Measurements from ENCODE around the gene PLB1.
"Not testable (repeated sequence)": the region's sequence is repeated elsewhere in the genome, so short reads cannot be mapped to it uniquely, and the experiment has no call there.

Gene PLB1

DNA sequence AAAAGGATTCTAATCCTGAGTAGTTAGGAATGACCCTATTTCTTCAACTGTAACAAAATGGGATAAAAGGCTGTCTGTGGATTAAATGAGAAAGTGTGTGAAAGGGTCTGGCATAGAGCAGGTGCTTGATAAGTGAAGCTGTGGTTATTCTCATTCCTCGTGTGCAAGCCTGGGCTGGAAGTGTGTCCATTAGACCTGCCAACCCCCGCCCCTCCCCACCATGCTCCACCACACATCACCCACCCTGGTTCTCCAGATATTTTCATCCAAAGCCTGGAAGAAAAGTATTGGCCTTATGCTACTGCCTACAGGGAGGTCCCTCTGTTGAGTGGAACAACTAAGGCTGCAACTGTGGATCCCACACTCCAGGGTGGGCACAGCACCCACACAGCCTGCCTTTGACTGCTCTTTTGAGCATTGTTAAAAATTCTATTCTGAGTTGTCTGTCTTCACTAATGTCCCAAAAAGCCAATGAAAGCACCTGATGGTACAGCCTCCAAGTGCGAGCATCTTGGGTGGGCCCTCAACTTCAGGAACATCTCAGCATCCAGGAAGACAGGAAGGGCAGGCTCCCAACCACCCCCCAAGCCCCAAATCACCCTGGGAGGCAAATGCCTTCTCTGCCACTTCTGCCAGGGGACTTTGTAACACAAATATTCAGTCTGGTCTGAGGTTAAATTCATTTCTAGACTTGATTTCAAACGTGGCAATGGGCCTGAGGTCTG lies 153.0 kb downstream of the PLB1 start:
- no peak for DNase-seq (ENCODE audit: low read depth)

DNA sequence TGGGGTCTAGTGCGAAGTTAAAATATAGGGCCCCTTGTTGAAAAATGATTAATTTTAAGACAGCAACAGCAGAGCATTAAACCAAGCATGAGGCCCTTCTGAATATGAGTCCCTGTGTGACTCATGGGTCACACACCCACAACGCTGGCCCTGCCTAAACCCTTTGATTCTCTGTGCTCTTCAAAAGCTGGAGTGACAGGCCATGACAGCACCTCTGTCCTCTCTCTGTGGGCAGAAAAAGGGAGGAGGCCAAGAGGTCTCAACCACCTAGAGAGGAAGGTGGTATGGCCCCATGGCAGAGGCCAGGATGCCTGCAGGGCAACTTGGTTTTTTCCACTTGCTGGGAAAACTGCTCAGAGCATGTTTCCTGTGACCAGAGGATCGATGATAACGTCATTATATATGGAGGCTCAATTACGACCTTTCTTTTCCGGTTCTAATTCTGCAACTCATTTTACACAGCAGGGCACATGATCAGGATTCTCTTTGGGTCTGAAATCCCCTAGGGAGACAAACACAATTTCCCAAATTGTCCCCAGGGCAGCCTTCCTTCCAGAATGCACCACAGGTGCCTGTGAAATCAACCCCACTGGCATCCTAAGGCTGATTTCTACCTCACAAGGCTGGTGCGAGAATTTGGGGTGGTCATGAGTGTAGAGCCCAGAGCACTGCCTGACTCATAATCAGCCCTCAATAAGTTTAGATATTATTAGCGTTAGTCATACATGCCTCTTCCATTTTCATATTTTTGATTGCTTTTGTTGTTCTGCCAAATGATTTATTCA lies 153.8 kb downstream of the PLB1 start:
- peak; percentile 59 for DNase-seq (ENCODE audit: low read depth)

DNA sequence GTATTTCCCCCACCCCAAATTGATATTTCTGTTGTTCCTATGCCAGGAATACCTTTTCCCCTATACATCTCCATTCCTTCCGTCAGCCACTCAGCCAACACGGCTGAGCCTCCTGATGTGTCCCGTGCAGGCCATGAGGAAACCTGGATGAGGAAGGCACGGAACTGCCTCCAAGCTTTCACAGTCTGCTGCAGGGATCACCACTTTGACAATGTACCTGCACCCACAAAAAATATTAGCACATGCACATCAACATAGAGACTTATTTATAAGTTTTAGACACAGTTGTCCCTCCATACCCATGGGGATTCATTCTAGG lies 154.4 kb downstream of the PLB1 start:
- no peak for DNase-seq (ENCODE audit: low read depth)

DNA sequence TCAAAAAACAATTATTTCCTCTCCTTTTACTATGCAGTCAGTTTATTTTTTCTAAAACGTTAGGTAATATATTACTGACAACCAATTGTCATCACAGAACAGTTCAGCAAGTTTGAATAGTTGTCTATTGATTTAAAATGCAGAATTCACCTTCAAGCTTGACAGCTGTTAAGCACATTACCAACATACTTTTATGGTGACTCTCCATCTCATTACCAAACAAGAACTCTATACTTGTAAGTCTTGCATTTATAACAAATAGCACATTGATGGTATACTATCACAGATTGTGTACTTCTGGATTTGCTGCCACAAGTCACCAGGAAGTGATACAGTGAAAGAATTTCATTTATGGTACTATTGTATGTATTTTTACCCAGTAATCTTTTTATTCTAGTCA lies 156.4 kb downstream of the PLB1 start:
- peak; percentile 38 for DNase-seq (ENCODE audit: low read depth)

DNA sequence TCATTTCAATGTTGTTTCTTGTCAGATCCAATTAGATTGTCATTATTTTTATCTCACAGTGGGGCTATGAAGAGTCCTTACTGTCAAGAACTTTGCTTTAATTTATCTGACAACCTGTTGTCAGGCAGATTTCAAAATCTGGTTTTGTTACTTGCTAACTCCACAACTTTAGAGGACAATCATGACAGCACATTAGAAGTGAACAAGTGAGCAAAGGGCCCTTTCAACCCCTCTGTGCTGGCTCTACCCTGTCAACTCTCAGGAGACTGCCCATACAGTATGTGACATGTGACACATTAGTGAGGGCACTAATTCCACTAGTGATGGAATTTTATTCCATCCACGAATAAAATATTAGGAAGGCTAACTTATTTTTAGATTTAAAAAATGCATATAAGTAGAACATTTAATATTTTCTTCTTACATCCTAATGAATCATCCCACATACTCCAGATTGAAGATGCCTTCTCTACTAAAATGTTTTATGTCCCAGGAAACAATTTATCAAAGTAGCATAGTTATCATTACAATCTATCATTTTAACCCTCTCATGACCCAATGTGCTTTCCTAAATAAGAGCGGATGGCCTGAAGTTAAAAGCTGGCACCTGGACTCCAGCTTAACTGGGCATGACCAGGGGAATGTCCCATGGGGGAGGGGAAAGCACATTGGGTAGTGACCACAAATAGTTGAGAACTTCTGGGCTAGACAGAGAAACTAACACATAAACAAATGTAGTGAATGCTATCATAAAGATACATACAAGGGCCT lies 158.2 kb downstream of the PLB1 start:
- peak; percentile 26 for DNase-seq (ENCODE audit: low read depth)

DNA sequence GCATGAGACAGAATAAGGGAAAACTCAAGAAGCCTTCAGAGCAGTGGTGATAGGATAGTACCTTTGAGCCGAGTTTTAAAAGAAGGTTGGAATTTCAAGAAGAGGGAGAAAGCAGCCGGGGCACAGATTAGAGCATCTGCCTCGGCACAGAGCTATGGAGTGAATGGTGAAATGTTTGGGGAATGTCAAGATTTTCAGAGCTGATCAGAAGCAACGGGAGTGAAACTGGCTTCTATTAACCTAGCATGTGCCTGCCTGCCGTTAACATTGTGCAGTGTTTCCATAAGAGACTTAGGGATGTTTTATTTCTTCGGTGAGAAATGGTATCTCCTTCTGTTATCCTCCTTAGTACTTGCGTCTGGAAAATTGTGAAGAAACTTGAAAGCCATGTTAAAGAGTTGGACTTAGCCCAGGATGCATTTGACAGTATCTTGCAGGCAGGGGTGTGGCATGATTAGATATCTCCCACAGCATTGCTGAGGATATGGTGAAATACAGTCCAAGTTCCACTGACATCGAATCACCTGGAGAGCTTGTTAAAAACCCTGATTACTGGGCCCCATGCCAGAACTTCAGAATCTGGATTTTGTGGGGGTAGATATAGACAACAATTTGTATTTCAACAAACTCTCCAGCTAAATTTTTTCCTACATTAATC lies 158.9 kb downstream of the PLB1 start:
- peak; percentile 18 for DNase-seq (ENCODE audit: low read depth)

DNA sequence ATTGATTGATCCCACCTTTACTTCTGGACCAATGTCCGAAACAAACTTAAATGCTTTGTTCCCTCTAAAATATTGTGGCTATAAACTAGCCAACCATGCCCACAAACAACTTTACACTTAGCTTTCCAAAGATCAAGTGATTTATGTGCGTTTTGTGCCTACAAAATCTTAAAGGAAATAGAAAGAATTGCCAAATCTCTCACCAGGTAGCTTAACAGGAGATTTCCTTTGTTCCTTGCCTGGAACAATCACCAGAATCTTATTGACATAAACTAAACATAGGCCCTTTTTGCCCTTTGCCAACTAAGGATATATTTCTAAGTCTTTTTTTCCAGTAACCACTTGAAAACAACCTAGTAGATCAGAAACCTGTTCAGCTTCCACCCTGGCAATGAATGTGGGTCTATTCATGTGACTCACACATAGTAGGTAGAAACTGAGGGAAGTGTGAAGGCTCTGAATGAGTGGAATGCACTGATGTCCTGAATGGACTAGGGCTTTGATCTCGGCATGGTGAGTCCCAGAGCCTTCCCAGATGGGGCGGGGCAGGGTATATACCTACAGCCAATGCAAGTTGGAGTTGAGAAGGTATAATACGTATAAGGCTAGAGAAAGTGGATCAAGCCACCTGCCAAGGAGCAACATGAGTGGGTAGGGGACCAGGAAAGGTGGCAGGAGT lies 161.2 kb downstream of the PLB1 start:
- no peak for DNase-seq (ENCODE audit: low read depth)

DNA sequence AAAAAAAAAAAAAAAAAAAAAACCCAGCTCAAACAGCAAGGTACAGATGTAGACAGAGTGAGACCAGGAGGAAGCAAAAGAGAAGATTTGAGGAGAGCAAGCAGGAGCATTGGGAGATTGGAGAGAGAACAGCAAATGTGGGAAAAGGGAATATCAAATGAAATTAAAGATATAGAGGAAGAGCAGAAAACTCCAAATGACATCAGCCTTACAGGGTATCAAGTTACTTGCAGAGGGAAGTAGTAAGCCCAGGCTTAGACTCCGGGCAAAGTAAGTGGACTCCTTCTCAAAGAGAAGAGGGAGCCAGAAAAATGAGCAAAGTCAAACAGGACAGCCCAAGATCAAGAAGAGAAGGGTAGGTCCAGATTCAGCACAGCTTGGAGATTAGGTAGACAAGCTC lies 162.5 kb downstream of the PLB1 start:
- peak; percentile 73 for DNase-seq (ENCODE audit: low read depth)

DNA sequence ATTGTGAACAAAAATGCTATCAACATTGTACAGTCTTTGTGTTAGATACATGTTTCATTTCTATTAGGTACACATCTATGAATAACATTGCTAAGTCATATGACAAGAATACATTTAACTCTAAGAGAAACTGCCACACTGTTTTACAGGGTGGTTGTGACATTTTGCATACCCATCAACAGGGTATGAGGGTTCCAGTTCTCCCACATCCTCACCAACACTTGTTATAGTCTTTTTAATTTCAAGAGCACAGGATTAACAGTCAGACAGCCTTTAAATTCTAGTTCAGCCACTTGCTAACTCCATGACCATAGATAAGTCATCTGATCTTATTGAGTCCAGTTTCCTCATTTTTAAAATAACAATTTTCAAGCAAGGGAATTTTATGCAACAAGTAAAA lies 163.3 kb downstream of the PLB1 start:
- no peak for DNase-seq (ENCODE audit: low read depth)

DNA sequence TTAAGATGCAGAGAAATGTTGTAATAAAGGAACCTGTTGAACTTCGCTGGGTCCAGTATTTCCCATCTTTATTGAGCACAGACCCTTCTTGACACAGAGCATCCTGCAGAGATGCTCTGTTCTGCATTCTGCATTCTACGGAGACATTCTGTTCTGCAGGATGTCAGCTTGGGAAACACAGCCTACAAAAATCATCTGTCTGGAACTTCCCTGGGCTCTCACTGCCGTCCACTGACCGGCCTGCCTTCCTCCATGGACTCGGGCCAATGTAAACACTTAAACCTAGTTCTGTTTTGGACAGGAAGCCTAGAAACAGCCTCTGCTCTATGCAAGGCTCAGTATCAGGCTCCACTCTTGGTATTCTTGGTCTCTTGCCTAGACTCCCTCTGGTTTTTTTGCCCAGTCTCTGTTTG lies 165.7 kb downstream of the PLB1 start:
- DNase-seq (ENCODE audit: low read depth) = peak; percentile 91

DNA sequence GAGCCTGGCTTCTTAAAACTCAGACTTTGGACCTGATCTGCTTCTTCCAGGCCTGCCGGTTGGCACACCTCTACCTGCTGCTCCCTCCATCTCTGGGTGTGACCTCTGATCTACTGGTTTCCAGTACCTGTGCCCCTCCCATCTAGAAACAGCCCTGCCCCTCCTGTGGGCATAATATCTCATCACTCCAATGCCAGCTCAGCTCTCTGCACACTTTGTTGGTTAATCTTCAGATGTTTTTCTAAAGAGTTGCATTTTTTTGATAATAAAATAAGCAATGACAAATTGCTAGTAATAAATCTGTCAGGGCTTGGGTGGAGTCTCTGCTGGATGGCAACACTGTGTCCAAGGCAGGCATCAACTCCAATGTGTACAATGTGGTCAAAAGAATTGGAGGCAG lies 166.2 kb downstream of the PLB1 start:
- peak; percentile 54 for DNase-seq (ENCODE audit: low read depth)

DNA sequence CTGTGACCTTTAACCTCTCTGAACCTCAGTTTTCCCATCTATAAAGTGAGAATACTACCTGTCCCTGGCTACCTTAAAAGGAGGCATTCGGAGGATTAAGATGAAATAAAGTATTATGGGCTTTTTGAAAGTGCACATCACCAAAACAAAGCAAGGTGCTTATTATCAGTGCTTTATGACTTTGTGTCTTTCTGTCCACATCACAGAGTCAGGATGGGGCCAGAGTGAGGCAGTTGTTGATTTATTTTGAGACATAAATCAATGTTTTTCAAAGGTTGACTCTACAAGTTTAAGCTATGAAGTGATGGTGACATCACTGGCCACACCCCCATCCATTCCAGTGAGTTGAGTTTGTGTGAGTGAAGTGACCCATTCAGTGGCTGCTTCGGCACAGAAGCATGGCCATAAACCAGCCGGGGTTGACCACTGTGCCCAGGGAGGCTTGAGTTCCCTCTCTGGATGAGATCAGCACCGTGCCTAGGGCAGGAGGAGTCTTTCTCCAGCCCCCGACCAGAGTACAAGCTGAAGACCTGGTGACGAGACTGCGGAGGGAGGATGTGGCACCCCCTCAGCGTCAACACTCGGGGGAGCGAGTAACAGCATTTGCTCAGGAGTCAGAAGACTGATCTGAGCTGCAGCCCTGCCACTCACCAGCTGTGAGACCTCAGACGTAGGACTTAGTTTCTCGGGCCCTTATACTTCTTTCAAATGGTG lies 166.8 kb downstream of the PLB1 start:
- DNase-seq (ENCODE audit: low read depth) = peak; percentile 82

DNA sequence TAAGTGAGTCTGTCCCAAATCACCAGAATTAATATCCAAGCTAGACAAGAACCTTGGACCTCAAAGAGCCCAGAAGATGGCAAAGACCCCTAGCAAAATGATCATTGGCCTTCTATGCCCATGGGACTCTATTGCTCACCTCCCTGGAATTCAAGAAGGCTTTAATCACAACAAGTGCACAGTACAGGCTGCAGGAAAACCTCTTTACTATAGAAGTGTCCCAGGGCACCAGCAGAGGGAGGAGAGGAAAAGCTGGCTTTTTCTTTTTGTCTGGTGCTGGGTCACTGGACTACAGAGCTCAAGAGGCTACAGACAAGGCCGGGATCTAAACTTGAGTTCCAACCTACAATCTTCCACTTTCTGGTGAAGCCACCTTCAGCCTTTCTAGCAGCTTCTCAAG lies 167.5 kb downstream of the PLB1 start:
- peak; percentile 71 for DNase-seq (ENCODE audit: low read depth)

DNA sequence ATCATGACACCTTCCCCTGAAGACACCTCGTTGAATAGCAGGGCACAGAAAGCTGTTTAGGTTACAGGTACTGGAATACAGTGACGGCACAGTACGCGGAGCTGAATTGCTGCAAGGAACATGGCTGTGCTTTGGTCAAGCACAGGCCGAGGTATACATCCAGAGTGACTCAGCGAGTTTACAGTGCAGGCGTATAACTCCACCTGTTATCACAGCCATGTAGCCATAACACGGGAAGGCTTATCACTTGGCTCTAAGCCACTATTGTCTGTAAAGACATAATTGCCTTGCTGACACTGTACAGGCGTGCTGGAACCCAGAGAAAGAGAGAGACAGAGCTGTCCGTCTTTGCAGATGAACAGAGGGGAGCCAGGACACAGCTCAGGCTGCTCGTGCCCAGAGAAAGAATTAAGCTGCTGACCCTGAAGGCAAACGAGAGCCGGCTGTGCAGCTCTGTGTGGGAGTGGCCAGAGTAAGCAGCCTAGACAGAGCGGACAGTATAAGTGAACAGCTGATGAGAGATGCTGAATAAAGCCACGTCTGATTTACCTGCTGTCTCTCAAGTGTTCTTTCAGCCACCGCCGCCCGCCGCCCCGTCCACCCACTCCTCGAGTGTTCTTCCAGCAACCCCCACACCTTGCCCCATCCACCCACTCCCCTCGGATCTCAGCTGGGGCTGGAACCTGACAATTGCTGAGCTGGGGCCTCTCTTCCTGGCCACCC lies 168.4 kb downstream of the PLB1 start:
- peak; percentile 42 for DNase-seq (ENCODE audit: low read depth)

DNA sequence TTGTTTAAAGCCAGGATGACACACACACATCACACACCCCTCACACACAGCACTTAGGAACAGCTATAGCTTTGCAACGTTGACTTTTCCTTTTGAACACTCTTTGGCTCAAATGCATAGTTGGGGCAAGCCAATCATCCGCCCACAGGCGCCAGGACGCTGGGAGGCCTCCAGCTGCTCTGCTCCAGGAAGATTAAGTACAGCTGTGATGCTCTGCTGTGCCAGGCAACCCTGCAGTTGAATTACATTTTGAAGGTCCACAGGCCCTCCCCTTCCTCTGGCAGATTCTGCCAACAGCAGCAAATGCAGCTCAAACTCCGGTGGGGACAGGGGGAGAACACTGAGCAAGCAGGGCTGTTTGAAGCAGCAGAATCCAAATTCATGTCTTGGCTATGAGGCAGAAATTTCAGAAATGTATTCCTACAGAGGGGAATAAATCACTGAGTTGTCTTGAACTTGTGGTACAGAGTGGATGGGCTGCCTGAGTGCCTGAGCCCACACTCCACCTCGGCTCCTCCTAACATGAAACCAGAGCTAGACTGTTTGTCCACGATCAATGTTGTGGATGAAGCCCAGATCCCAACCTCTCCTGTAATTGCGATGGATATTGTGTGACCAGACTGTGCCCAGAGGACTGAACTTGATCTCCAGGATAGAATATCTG lies 169.3 kb downstream of the PLB1 start:
- DNase-seq (ENCODE audit: low read depth) = peak; percentile 78

DNA sequence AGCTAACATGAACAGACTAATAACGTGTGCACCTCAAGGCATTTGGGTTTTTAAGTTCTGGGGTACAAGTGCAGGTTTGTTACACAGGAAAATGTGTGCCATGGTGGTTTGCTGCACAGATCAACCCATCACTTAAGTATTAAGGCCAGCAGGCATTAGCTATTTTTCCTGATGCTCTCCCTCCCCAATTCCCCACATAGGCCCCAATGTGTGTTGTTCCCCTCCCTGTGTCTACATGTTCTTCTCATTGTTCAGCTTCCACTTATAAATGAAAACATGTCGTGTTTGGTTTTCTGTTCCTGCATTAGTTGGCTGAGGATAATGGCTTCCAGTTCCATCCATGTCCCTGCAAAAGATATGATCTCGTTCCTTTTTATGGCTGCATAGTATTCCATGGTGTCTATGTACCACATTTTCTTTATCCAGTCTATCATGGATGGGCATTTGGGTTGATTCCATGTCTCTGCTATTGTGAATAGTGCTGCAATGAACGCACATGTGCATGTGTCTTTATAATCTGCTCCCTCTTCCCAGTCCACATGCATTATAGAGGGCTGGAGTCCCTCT lies 170.0 kb downstream of the PLB1 start:
- DNase-seq (ENCODE audit: low read depth) = not testable (repeated sequence)

DNA sequence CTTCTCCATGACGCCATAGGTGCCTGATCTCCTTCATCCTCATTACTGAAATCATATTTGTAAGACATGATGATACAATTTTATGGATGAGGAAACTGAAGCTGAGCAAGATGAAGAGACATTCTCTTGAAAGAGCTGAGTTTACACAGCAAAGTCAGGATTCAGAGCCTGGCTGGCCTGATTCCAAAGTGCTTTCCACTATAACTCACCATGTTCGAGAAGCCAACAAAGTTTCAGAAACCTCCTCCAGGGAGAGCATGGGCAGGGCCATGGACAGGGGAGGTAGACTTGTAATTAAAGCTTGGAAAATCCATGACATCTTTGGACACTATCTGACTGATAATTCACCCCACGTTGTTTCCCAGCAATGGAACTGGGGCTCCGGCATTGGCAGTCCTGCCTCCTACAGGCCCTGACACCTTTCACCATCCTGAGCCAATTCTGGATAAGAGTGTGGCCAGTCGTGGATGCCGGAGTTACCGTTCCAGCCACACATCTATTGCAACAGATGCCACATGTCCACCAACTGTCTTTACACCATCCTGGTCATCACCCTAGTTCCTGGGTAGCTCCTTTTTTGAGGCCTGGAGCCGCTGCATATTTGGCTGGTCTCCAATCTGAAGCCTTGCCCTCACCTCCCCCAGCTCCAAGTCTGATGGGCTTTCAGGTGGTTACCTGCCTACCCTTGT lies 170.8 kb downstream of the PLB1 start:
- peak; percentile 40 for DNase-seq (ENCODE audit: low read depth)

DNA sequence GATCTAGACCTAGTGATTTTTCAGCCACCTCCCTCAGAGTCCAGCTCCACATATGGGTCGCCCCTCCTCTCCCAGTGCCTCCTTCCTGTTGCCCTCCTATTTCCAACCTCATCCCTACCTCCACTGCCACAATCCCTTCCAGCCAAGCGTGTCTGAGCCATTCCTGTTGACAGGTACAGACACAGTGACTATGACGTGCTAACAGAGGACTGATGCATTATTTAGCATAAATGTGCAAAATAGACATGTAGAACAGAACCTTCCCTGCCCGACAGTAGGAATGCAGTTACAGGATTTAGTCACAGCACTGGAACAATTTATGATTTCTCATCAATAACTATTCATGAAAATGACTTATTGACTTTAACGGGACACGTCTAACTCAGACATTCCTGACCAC lies 171.4 kb downstream of the PLB1 start:
- DNase-seq (ENCODE audit: low read depth) = no peak

Measured in EH (cell line).